ENCODE measurements around the gene FAM174B. TPM values are rescaled to one million over a fixed set of nuclear protein-coding genes. Genes with fewer than 3 reads are reported as not detected.

Gene FAM174B
- total RNA-seq, 1 donor from 2014 or later = 0.91 TPM

GRCh38 chr15:92614791-92615785 lies 40.5 kb downstream of the FAM174B start:
- no peaks in the 10 kb centered on the region for H3K4me1 Mint-ChIP-seq
- H3K27me3 Mint-ChIP-seq = no peaks in the 10 kb centered on the region
- no peak for ATAC-seq (ENCODE audit: low read depth)
- intact Hi-C loops (cut with micrococcal nuclease) = no loop called here
- H3K27ac Mint-ChIP-seq = no peak overlapping the region
- no peaks in the 10 kb centered on the region for H3K36me3 Mint-ChIP-seq (ENCODE audit: low read depth)
- no peak for DNase-seq
- ChIA-PET CTCF (no interaction called here), POLR2A (no interaction called here)
- TF ChIP-seq, protein P1, sequence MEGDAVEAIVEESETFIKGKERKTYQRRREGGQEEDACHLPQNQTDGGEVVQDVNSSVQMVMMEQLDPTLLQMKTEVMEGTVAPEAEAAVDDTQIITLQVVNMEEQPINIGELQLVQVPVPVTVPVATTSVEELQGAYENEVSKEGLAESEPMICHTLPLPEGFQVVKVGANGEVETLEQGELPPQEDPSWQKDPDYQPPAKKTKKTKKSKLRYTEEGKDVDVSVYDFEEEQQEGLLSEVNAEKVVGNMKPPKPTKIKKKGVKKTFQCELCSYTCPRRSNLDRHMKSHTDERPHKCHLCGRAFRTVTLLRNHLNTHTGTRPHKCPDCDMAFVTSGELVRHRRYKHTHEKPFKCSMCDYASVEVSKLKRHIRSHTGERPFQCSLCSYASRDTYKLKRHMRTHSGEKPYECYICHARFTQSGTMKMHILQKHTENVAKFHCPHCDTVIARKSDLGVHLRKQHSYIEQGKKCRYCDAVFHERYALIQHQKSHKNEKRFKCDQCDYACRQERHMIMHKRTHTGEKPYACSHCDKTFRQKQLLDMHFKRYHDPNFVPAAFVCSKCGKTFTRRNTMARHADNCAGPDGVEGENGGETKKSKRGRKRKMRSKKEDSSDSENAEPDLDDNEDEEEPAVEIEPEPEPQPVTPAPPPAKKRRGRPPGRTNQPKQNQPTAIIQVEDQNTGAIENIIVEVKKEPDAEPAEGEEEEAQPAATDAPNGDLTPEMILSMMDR (IDR thresholded peaks at IDR 0.05) = no peak
- no peak overlapping the region for H3K4me3 Mint-ChIP-seq
- H3K9me3 Mint-ChIP-seq = no peaks in the 10 kb centered on the region

DNA sequence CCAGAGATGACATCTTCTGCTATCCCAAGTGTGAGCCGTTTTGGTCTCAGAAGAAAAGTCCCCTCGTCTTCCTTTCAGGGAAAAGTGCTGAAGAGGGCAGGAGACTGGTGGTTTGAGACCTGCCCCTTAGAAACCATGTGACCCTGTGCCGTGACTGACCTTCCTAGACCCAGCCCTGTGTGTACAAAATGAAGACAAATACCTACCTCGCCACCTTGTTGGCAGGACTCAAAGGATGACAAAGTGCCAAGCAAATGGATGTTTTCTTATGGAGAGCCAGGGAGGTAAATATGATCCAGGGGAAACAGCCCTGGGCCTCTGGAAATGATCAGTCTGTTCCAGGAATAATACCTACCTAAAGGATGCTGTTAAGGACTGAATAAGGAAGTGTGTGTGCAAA lies 41.3 kb downstream of the FAM174B start:
- DNase-seq (no peak), ATAC-seq (ENCODE audit: low read depth) (no peak)
- TF ChIP-seq, protein P1 (IDR thresholded peaks at IDR 0.05) = no peak
- ChIA-PET CTCF (no interaction called here), POLR2A (no interaction called here)
- no peaks in the 10 kb centered on the region for H3K9me3 Mint-ChIP-seq
- intact Hi-C loops (cut with micrococcal nuclease) = no loop called here
- no peaks in the 10 kb centered on the region for H3K4me1 Mint-ChIP-seq
- H3K27me3 Mint-ChIP-seq = no peaks in the 10 kb centered on the region
- H3K36me3 Mint-ChIP-seq (ENCODE audit: low read depth) = no peaks in the 10 kb centered on the region
- H3K27ac Mint-ChIP-seq = no peak overlapping the region
- H3K4me3 Mint-ChIP-seq = no peak overlapping the region

DNA sequence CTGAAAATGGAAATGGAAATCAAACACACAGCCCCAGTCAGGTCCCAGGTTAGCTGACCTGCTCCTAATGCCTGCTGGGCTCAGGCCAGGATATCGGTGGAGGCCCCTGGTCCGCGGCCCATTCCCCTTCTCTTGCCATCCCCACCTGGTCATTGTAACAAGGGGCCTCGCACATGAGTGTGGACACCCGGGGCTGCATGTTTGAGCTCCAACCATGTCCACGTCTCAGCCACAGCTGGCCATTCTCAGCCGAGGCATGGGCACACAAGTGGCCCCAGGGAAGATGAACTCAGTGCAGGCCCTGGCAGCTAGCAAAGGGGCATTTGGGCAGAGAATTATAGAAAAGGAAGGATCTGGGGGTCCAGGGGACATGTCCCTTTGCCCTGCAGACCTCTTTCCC lies 41.7 kb downstream of the FAM174B start:
- no peaks in the 10 kb centered on the region for H3K4me1 Mint-ChIP-seq
- intact Hi-C loops (cut with micrococcal nuclease) = no loop called here
- H3K27me3 Mint-ChIP-seq = no peaks in the 10 kb centered on the region
- CTCF ChIA-PET = no interaction called here
- H3K9me3 Mint-ChIP-seq = no peaks in the 10 kb centered on the region
- TF ChIP-seq, protein P1 (IDR thresholded peaks at IDR 0.05) = no peak
- ATAC-seq (ENCODE audit: low read depth) (no peak), DNase-seq (no peak)
- H3K27ac Mint-ChIP-seq = no peak overlapping the region
- POLR2A ChIA-PET = no interaction called here
- H3K4me3 Mint-ChIP-seq = no peak overlapping the region
- H3K36me3 Mint-ChIP-seq (ENCODE audit: low read depth) = no peaks in the 10 kb centered on the region

DNA sequence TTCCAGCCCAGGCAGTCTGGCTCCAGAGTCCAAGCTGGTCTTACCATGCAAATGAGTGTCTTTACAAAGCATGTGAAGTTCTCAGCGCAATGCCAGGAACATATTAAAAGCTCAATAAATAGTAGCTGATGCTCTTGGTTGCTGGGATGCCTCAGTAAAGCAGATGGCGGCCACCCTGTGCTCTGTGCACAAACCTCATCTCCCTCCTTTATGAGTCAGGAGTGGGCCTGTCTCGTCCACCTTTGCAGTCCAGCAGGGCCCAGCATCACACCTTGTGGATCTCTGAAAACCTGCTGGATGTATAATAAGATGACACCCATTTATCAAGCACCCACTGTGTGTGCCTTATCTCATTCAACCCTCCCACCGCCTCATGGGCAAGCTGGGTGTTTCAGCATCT lies 42.7 kb downstream of the FAM174B start:
- POLR2A ChIA-PET = no interaction called here
- CTCF ChIA-PET = no interaction called here
- no peak for ATAC-seq (ENCODE audit: low read depth)

More for the DNA sequence above, 42.7 kb downstream of the FAM174B start:
- TF ChIP-seq, protein P1 (IDR thresholded peaks at IDR 0.05) = no peak
- H3K9me3 Mint-ChIP-seq = no peaks in the 10 kb centered on the region
- intact Hi-C loops (cut with micrococcal nuclease) = no loop called here
- H3K27me3 Mint-ChIP-seq = no peaks in the 10 kb centered on the region
- H3K4me1 Mint-ChIP-seq = no peaks in the 10 kb centered on the region
- H3K4me3 Mint-ChIP-seq = no peak overlapping the region
- no peak overlapping the region for H3K27ac Mint-ChIP-seq
- no peaks in the 10 kb centered on the region for H3K36me3 Mint-ChIP-seq (ENCODE audit: low read depth)
- DNase-seq = no peak

All from activated B cell treated with CpG ODN at 0.5 μM for 24 hours (primary cell).